ENCODE data around the gene SSBP4. TPM values are rescaled to one million over a fixed set of nuclear protein-coding genes. Genes with fewer than 3 reads are reported as not detected.

Gene SSBP4
- total RNA-seq, 1 donor from 2014 or later: 60.7 TPM

DNA sequence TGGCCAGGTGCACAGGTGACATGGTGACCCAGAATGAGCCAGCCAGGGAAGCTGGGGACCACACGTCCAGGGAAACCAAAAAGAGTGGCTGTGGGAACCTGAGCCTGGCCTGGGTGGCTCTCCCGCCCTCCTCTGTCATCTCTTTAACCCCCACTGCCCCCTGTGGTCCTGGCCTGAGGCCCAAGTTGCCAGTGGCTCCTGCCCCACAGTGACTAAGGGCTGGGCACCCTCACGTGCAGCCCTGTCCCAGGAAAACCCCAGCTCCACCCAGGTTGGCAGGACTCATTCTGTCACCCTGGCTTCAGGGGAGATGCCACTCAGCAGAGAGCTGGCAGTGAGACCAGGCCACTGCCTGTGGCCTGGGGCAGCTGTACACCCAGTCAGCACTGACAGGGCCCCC is 49.3 kb downstream of the SSBP4 start:
- DNase-seq (ENCODE audit: low spot score): no peak
- TF ChIP-seq, protein P1, sequence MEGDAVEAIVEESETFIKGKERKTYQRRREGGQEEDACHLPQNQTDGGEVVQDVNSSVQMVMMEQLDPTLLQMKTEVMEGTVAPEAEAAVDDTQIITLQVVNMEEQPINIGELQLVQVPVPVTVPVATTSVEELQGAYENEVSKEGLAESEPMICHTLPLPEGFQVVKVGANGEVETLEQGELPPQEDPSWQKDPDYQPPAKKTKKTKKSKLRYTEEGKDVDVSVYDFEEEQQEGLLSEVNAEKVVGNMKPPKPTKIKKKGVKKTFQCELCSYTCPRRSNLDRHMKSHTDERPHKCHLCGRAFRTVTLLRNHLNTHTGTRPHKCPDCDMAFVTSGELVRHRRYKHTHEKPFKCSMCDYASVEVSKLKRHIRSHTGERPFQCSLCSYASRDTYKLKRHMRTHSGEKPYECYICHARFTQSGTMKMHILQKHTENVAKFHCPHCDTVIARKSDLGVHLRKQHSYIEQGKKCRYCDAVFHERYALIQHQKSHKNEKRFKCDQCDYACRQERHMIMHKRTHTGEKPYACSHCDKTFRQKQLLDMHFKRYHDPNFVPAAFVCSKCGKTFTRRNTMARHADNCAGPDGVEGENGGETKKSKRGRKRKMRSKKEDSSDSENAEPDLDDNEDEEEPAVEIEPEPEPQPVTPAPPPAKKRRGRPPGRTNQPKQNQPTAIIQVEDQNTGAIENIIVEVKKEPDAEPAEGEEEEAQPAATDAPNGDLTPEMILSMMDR (IDR thresholded peaks at IDR 0.05; ENCODE audit: unreplicated experiment): no peak
- Mint-ChIP-seq H3K27ac (ENCODE audit: unreplicated experiment) (peak overlapping the region; percentile 54), H3K27me3 (ENCODE audit: unreplicated experiment) (peaks cover 6% of the 10 kb centered on the region), H3K4me3 (ENCODE audit: unreplicated experiment) (no peak overlapping the region), H3K36me3 (ENCODE audit: low read depth, unreplicated experiment) (peaks cover 3% of the 10 kb centered on the region), H3K9me3 (ENCODE audit: unreplicated experiment) (no peaks in the 10 kb centered on the region), H3K4me1 (ENCODE audit: unreplicated experiment) (no peaks in the 10 kb centered on the region)

DNA sequence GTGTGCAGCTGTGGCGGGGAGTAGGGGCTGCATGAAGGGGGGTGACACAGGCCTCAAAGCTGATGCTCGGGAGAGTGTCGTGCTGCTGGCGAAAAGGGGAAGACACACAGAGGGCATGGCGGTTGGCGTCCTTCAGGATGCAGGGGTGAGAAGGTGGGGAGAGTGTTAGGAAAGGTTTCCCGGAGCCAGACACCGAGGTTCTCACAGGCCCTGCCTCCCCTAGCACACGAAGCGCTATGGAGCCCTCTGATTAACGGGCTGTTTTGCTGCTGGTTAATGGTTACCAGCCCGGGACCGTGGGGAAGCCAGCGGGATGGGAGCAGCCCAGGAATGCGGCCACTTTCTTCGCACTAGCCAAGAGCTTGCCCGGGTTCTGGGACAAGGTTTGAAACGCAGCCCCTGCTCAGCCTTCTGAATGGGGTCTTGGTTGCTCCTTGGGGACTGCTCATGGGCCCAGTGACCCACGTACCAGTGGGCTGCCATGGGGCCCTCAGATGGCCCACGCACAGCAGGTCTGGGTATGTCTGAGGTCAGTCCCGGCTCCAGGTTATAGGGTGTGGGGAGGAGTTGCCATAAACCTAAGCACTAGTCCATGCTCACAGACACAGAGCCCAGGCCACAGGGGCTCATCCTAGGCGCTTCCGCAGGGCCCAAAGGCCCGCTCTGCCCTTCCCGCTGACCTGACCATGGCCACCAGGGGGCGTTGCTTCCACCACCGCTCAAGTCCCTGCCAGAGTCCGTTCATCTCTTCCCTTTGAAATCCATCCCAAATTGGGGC is 50.1 kb downstream of the SSBP4 start:
- Mint-ChIP-seq H3K27me3 (ENCODE audit: unreplicated experiment) (peaks cover 6% of the 10 kb centered on the region), H3K27ac (ENCODE audit: unreplicated experiment) (no peak overlapping the region), H3K4me3 (ENCODE audit: unreplicated experiment) (no peak overlapping the region), H3K4me1 (ENCODE audit: unreplicated experiment) (no peaks in the 10 kb centered on the region), H3K36me3 (ENCODE audit: low read depth, unreplicated experiment) (peaks cover 2% of the 10 kb centered on the region), H3K9me3 (ENCODE audit: unreplicated experiment) (no peaks in the 10 kb centered on the region)
- DNase-seq (ENCODE audit: low spot score): peak; percentile 81
- TF ChIP-seq, protein P1 (IDR thresholded peaks at IDR 0.05; ENCODE audit: unreplicated experiment): peak; percentile 88

DNA sequence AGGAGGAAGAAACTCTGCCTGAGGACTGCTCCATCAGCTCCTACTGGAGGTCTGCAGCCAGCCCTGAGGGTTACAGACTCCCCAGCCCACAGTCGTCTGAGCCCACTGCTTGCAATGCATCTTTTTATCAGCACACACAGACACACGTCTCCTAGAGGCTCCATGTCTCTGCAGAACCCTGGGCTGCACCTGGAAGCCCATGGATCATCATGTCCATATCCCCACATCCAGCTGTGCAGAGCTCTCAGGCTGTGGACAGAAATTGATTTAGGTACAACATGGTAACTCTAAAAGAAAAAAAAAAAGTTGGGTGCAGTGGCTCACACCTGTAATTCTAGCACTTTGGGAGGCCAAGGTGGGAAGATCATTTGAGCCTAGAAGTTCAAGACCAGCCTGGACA is 51.6 kb downstream of the SSBP4 start:
- Mint-ChIP-seq H3K9me3 (ENCODE audit: unreplicated experiment) (no peaks in the 10 kb centered on the region), H3K27ac (ENCODE audit: unreplicated experiment) (no peak overlapping the region), H3K4me1 (ENCODE audit: unreplicated experiment) (no peaks in the 10 kb centered on the region), H3K27me3 (ENCODE audit: unreplicated experiment) (peaks cover 3% of the 10 kb centered on the region), H3K4me3 (ENCODE audit: unreplicated experiment) (no peak overlapping the region), H3K36me3 (ENCODE audit: low read depth, unreplicated experiment) (peaks cover 6% of the 10 kb centered on the region)
- no peak for DNase-seq (ENCODE audit: low spot score)
- TF ChIP-seq, protein P1 (IDR thresholded peaks at IDR 0.05; ENCODE audit: unreplicated experiment): no peak

DNA sequence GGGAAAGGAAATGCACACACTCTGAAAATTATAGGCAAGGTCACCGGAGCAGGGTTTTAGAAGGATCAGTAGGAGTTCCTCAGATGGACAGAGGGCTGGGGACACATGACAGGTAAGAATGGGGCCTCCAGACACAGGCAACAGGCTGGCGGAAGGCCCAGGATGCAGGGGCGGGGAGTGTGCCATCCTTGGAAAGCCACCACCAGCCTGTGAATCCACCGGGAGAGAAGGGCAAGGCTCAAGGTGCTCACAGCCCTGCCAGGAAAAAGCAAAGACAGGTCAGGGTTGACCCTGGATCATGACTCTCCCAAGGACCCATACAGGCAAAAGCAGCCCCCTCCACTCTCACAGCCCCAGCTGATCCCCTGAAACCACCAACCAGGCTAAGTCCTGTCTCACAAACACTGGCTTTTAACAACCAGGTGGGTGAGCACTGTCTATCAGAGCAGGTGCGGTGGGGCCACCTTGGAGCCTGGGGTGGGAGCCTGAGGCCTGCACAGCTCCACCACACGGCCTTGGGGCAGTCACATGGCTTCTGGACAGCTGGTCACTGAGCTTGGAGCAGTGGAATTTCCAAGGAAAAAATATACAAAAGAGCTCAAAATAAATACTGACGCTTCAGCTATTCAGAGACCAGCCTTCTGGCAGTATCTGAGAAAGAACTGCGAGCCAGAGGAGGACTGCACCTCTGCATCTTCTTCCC is 54.0 kb downstream of the SSBP4 start:
- Mint-ChIP-seq H3K4me1 (ENCODE audit: unreplicated experiment) (peaks cover 12% of the 10 kb centered on the region), H3K27me3 (ENCODE audit: unreplicated experiment) (peaks cover 8% of the 10 kb centered on the region), H3K4me3 (ENCODE audit: unreplicated experiment) (no peak overlapping the region), H3K9me3 (ENCODE audit: unreplicated experiment) (no peaks in the 10 kb centered on the region), H3K27ac (ENCODE audit: unreplicated experiment) (no peak overlapping the region), H3K36me3 (ENCODE audit: low read depth, unreplicated experiment) (peaks cover 18% of the 10 kb centered on the region)
- TF ChIP-seq, protein P1 (IDR thresholded peaks at IDR 0.05; ENCODE audit: unreplicated experiment): no peak
- DNase-seq (ENCODE audit: low spot score): no peak

DNA sequence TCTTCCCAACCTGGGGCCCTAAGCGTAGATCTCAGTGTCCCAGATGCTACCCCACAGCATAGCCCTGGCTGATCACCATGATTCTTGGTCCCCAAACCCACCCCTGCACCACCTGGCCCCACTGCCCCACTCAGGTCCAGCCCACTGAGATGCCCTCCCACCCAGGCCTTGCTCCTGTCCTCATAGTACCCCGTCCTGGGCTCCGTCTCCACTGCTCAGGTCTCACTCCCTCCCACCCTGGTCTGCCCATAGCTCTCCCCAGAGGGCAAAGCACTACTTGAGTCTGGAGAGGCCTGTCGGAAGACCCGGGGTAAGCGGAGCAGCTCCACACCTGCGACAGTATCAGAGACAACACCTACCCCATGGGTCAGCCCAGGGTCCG is 54.5 kb downstream of the SSBP4 start:
- H3K4me3 Mint-ChIP-seq (ENCODE audit: unreplicated experiment): no peak overlapping the region
- TF ChIP-seq, protein P1 (IDR thresholded peaks at IDR 0.05; ENCODE audit: unreplicated experiment): no peak
- peaks cover 13% of the 10 kb centered on the region for H3K4me1 Mint-ChIP-seq (ENCODE audit: unreplicated experiment)
- H3K27ac Mint-ChIP-seq (ENCODE audit: unreplicated experiment): no peak overlapping the region
- DNase-seq (ENCODE audit: low spot score): no peak
- H3K36me3 Mint-ChIP-seq (ENCODE audit: low read depth, unreplicated experiment): peaks cover 18% of the 10 kb centered on the region
- H3K27me3 Mint-ChIP-seq (ENCODE audit: unreplicated experiment): peaks cover 8% of the 10 kb centered on the region
- no peaks in the 10 kb centered on the region for H3K9me3 Mint-ChIP-seq (ENCODE audit: unreplicated experiment)
